GM12878 (cell line): ENCODE results near the gene ARGLU1. TPM values are rescaled to one million over a fixed set of nuclear protein-coding genes. Genes with fewer than 3 reads are reported as not detected.

Experiments
- ATAC-seq: fragments of 200-7000 bp; cut with Tn5 transposase; 3 replicates; pipeline ENCODE4 v1.9.1; 2020; ENCODE audit warnings: mild to moderate bottlenecking, moderate library complexity
- BruUV-seq: library from RNA; stranded (reverse); fragments of 400-500 nt; replicated peaks from 2 replicates; lab custom pipeline; 2021; lab: Mats Ljungman, UMichigan
- CTCF ChIA-PET: fragments of 300-600 bp; sonication (Branson Sonifier 250); formaldehyde crosslinking; extraction: SDS; loops from one replicate; lab custom pipeline; 2021; ENCODE audit warnings: inconsistent platforms; lab: Yijun Ruan, JAX
- POLR2A ChIA-PET: fragments of 350-600 bp; formaldehyde crosslinking; extraction: SDS; loops from one replicate; lab custom pipeline; 2021; ENCODE audit warnings: inconsistent platforms; lab: Charles Lee
- RAD21 ChIA-PET: fragments of 300-600 bp; sonication (Branson Sonifier 250); formaldehyde crosslinking; loops from one replicate; lab custom pipeline; 2023; ENCODE audit warnings: antibody characterized with exemption; ENCODE audit not compliant: unreplicated experiment; lab: Charles Lee
- SMC1A ChIA-PET: fragments of 300-600 bp; sonication (Branson Sonifier 250); formaldehyde crosslinking; loops from one replicate; lab custom pipeline; 2023; ENCODE audit not compliant: unreplicated experiment, uncharacterized antibody; lab: Charles Lee
- DNase-seq: peaks from one replicate; pipeline ENCODE4 v3.0.0-alpha.2; 2011; ENCODE audit warnings: low read depth, low spot score
- FAIRE-seq: peaks from 3 replicates; lab custom pipeline; 2011; peaks lifted over from hg19 to GRCh38; lab: Jason Lieb, UNC
- H2AFZ ChIP-seq: 2 replicates; pipeline ENCODE4 v1.6.0; 2011; ENCODE audit warnings: low read depth, low read length, control low read depth; ENCODE audit not compliant: control insufficient read depth
- H3K27ac ChIP-seq: 2 replicates; pipeline ENCODE4 v1.5.1; 2011; ENCODE audit warnings: control low read depth; ENCODE audit not compliant: control insufficient read depth, insufficient read depth
- H3K27me3 ChIP-seq, 2 experiments: replicated peaks in 1 of 2; 2 replicates each; pipeline versions ENCODE4 v1.6.0 to v1.6.1; 2011; ENCODE audit warnings: low read length in 1 of 2; ENCODE audit not compliant: control insufficient read depth in 2 of 2, insufficient read depth in 2 of 2
- H3K36me3 ChIP-seq, 2 experiments: 2 replicates each; pipeline ENCODE4 v1.5.1; 2011; ENCODE audit warnings: low read length in 1 of 2; ENCODE audit not compliant: control insufficient read depth in 2 of 2, insufficient read depth in 2 of 2
- H3K4me1 ChIP-seq: 2 replicates; pipeline ENCODE4 v1.6.1; 2011; ENCODE audit warnings: mild to moderate bottlenecking, low read length, moderate library complexity, mixed read lengths; ENCODE audit not compliant: control insufficient read depth, insufficient read depth
- H3K4me2 ChIP-seq: 2 replicates; pipeline ENCODE4 v1.6.0; 2011; ENCODE audit warnings: control low read depth; ENCODE audit not compliant: control insufficient read depth, insufficient read depth
- H3K4me3 ChIP-seq: fragments of 200-600 bp; sonication (generic); 2 replicates; pipeline ENCODE4 v1.5.1; 2016
- H3K79me2 ChIP-seq: 2 replicates; pipeline ENCODE4 v1.6.0; 2011; ENCODE audit warnings: low read length; ENCODE audit not compliant: control insufficient read depth, insufficient read depth
- H3K9ac ChIP-seq: 2 replicates; pipeline ENCODE4 v1.8.0; 2011; ENCODE audit warnings: low read length, control low read depth, mixed read lengths; ENCODE audit not compliant: control insufficient read depth, insufficient read depth
- H3K9me3 ChIP-seq: replicated peaks from 3 replicates; pipeline ENCODE4 v1.5.1; 2011; ENCODE audit warnings: mild to moderate bottlenecking, low read length; ENCODE audit not compliant: control insufficient read depth, insufficient read depth
- H4K20me1 ChIP-seq: 2 replicates; pipeline ENCODE4 v1.6.0; 2011; ENCODE audit not compliant: control insufficient read depth, insufficient read depth
- E2F8 ChIP-seq: fragments of 450-650 bp; IDR thresholded peaks from 2 replicates; pipeline ENCODE4 v1.6.1; 2018; ENCODE audit warnings: mild to moderate bottlenecking, low read depth, moderate library complexity; ENCODE audit not compliant: partially characterized antibody
- MXI1 ChIP-seq: fragments of 150-350 bp; IDR thresholded peaks from 2 replicates; pipeline ENCODE4 v1.6.1; 2011; ENCODE audit warnings: low read depth, mild to moderate bottlenecking, inconsistent platforms, low read length, improper control_type of control experiment
- NFXL1 ChIP-seq: fragments of 450-650 bp; IDR thresholded peaks from 2 replicates; pipeline ENCODE4 v1.6.1; 2017; ENCODE audit warnings: antibody characterized with exemption, mild to moderate bottlenecking, borderline replicate concordance
- NR2C1 ChIP-seq: fragments of 450-650 bp; IDR thresholded peaks from 2 replicates; pipeline ENCODE4 v1.6.1; 2017; ENCODE audit warnings: antibody characterized with exemption, mild to moderate bottlenecking, moderate library complexity
- RAD51 ChIP-seq: fragments of 450-650 bp; IDR thresholded peaks from 2 replicates; pipeline ENCODE4 v1.6.1; 2016; ENCODE audit warnings: moderate library complexity, mild to moderate bottlenecking, inconsistent platforms
- TAF1 ChIP-seq: IDR thresholded peaks from 2 replicates; pipeline ENCODE4 v1.6.1; 2011; ENCODE audit warnings: mild to moderate bottlenecking, low read depth, low read length, borderline replicate concordance
- TARDBP ChIP-seq: IDR thresholded peaks from 2 replicates; pipeline ENCODE4 v1.6.1; 2016; ENCODE audit warnings: borderline replicate concordance
- WRNIP1 ChIP-seq: IDR thresholded peaks from 2 replicates; pipeline ENCODE4 v1.6.1; 2011; ENCODE audit warnings: low read depth, low read length, improper control_type of control experiment, borderline replicate concordance
- ZNF384 ChIP-seq: IDR thresholded peaks from 2 replicates; pipeline ENCODE4 v1.6.1; 2012; ENCODE audit warnings: low read depth, mild to moderate bottlenecking, low read length, improper control_type of control experiment, borderline replicate concordance
- WGBS: methylation state at CpG from one replicate; pipeline ENCODE4 v1.1.6; 2016; ENCODE audit warnings: low lambda C conversion rate; ENCODE audit not compliant: insufficient replicate concordance, insufficient coverage; ENCODE audit errors: missing lambda C conversion rate; 5-methylcytosine and 5-hydroxymethylcytosine counted together
- in situ Hi-C: fragments of 300-500 bp; cut with MboI; formaldehyde crosslinking; loops from 9 replicates; pipeline ENCODE4 v1.14.3; 2018; ENCODE audit warnings: mixed read lengths
- intact Hi-C: fragments of 100-400 bp; cut with micrococcal nuclease; formaldehyde crosslinking; loops from one replicate; pipeline ENCODE4 v1.14.2; 2022; ENCODE audit not compliant: unreplicated experiment
- polyA plus RNA-seq, 11 experiments: library from polyadenylated mRNA; depleted of rRNA in 4 of 11; unstranded in 6 of 11; stranded (reverse) in 5 of 11; fragments of >200 nt; fragmentation: Nextera tagmentation in 4 of 11; fragmentation: Illumina TruSeq in 1 of 11; extraction: Ambion mirVana in 4 of 11; extraction: Trizol in 1 of 11; gene quantifications; 1 replicate in 1 of 11; 2 replicates in 10 of 11; pipeline versions ENCODE4 v1.2.1 to v1.2.3, GENCODE V29; 2011 to 2016; ENCODE audit warnings: inconsistent platforms in 2 of 11, missing spikeins in 2 of 11, low read depth in 1 of 11
- total RNA-seq, 4 experiments: library from RNA; depleted of rRNA in 3 of 4; stranded (reverse); fragments of >200 nt in 3 of 4; fragmentation: Illumina TruSeq in 1 of 4; extraction: Trizol in 1 of 4; gene quantifications; 2 replicates each; pipeline versions ENCODE4 v1.2.1 to v1.2.3, GENCODE V29; 2013 to 2021

Gene ARGLU1
- total and polyA plus RNA-seq, 10 of the 15 experiments (the other 5 are each of a cell fraction or from before 2014, with no cell fraction given), result 47.1 to 197 (median 98.3) TPM

DNA sequence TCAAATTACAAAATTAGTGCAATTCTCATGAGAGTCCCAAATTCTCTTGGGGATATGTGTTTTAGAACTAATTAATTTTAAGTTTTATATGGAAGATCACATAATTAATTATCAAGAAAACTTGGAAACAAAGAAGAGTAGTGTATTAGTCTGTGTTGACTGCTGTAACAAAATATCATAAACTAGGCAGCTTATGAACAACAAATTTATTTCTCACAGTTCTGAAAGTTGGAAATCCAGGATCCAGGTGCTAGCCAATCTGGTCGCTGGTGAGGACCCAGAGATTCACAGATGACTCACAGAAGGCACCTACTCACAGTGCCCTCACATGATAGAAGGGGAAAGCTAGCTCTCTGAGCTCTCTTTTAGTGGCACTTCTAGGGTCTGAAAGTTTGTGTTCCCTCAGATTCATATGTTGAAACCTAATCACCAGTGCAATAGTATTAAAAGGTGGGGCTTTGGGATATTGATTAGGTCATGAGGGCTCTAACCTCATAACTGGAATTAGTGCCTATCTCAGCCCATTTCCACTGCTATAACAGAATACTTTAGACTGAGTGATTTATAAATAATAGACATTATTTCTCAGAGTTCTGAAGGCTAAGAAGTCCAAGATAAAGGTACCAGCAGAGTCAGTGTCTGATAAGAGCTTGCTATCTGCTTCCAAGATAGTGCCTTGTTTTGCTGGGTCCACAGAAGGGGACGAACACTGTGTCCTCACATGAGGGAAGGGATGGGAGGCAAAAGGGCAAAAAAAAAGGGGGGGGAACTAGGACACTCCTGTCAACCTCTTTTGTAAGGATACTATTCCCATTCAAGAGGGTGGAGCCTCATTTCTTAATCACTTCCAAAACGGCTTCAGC lies 1.5 kb upstream of the ARGLU1 start (continued):
- no peak for TF ChIP-seq E2F8
- no peak for TF ChIP-seq TAF1
- TF ChIP-seq WRNIP1, result no peak
- no peak for TF ChIP-seq NR2C1

DNA sequence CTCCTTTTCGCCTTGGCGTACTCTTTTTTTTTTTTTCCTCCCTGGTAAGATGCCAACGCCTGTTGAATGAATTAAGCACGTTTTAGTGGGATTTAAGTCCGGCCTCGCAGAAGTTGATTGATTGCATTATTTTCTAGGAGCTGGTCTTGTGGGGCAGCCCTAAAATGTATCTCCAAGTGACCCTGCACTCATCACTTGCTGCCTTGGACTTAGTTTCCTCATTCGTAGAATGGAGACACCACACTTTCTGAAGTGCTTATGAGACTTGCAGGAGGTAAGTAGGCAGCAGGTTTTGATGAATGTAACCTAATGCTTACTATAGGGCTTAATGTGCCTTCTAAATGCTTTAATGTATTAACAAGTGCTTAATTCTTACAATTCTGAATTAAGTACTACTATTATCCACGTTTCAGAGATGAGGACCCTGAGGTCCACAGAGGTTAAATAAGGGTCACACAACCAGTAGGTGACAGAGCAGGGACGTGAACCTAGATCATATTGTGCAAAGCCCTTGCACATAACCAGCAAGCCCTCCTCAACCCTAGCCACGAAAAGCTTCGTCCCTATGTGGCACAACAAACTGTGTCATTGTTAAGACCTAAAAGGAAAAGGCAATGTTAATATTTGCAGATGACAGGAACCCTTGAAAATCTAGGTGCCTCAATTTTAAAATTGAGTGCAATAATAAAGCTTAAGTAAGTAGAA lies 514 bp upstream of the ARGLU1 start:
- Histone ChIP-seq H3K36me3 (no peaks in the 10 kb centered on the region), H3K27ac (peak overlapping the region; percentile 96), H3K27me3 (no peaks in the 10 kb centered on the region), H3K9me3 (no peaks in the 10 kb centered on the region), H3K4me1 (peaks cover 8% of the 10 kb centered on the region), H4K20me1 (peaks cover 4% of the 10 kb centered on the region; the same call in 1 of the 2 replicates), H3K9ac (peak overlapping the region; percentile 98; the same call in 1 of the 2 replicates), H3K79me2 (peaks cover 48% of the 10 kb centered on the region), H3K4me2 (peak overlapping the region; percentile 46), H3K4me3 (peak overlapping the region; percentile 83), H2AFZ (peak overlapping the region; percentile 97)
- WGBS, result 19% methylated on average over 9 of the region's 11 CpGs
- TF ChIP-seq ZNF384 (peak; percentile 81), TARDBP (no peak), RAD51 (no peak), NFXL1 (no peak), MXI1 (peak; percentile 5; the same call in 1 of the 2 replicates)
- ChIA-PET CTCF (interaction anchor here (0.6 to 1.4 kb wide), 2 partner anchors 25 to 52 kb away, joined by 3 to 4 read pairs; no protein-coding TSS in a partner anchor), RAD21 (interaction anchor here (1.2 to 1.6 kb wide), 2 partner anchors 34 to 52 kb away, joined by 3 to 4 read pairs; partner anchors contain the start of gene EFNB2), POLR2A (interaction anchor here (0.7 to 1.5 kb wide), 4 partner anchors 11 to 425 kb away, joined by 3 to 4 read pairs (median 4); no protein-coding TSS in a partner anchor), SMC1A (interaction anchor here (0.7 to 1.3 kb wide), 5 partner anchors 12 to 52 kb away, joined by 3 to 4 read pairs (median 3); partner anchors contain the start of gene EFNB2)
- in situ Hi-C loops (loop anchor here (25.0 kb wide), 1 partner anchor 1644 kb away; the partner anchor contains the start of genes ABHD13 and LIG4), intact Hi-C loops (loop anchor here (5.0 kb wide), 1 partner anchor 1654 kb away; no protein-coding TSS in a partner anchor)
- FAIRE-seq, result peak; percentile 31
- TSS peak; percentile 71 for BruUV-seq
- no peak for DNase-seq
- peak; percentile 14 for ATAC-seq
